Neutrophil (primary cell): Measurements from ENCODE around the gene GPR68.
"Not testable (repeated sequence)": the region's sequence is repeated elsewhere in the genome, so short reads cannot be mapped to it uniquely, and the experiment has no call there.

ENCODE experiments used
- H3K27ac ChIP-seq: fragments of 200-600 bp; sonication (generic); 2 replicates; pipeline ENCODE4 v1.5.1; 2016; ENCODE audit warnings: mild to moderate bottlenecking, moderate library complexity
- H3K27me3 ChIP-seq: fragments of 200-600 bp; sonication (generic); 2 replicates; pipeline ENCODE4 v1.6.0; 2016; ENCODE audit warnings: mild to moderate bottlenecking
- H3K36me3 ChIP-seq: fragments of 200-600 bp; sonication (generic); 2 replicates; pipeline ENCODE4 v1.5.1; 2017
- H3K4me1 ChIP-seq, 2 experiments: fragments of 200-600 bp in 1 of 2; sonication (generic) in 1 of 2; 1 replicate in 1 of 2; 2 replicates in 1 of 2; pipeline versions ENCODE4 v1.5.1 to v1.6.1; 2013 to 2016; ENCODE audit warnings: low read depth in 1 of 2, low read length in 1 of 2, mild to moderate bottlenecking in 1 of 2, moderate library complexity in 1 of 2; ENCODE audit not compliant: control insufficient read depth in 1 of 2, insufficient read depth in 1 of 2
- H3K4me3 ChIP-seq, 2 experiments: fragments of 200-600 bp in 1 of 2; sonication (generic) in 1 of 2; 1 replicate in 1 of 2; 2 replicates in 1 of 2; pipeline ENCODE4 v1.5.1; 2013 to 2016; ENCODE audit warnings: low read depth in 1 of 2, low read length in 1 of 2, mild to moderate bottlenecking in 1 of 2, moderate library complexity in 1 of 2
- H3K9me3 ChIP-seq: fragments of 200-600 bp; sonication (generic); 2 replicates; pipeline ENCODE4 v1.5.1; 2016
- TF ChIP-seq, protein P1 (sequence below): fragments of 200-600 bp; sonication (generic); IDR thresholded peaks from 2 replicates; pipeline ENCODE4 v1.5.1; 2016; ENCODE audit warnings: antibody characterized with exemption

GPR68 gene

DNA sequence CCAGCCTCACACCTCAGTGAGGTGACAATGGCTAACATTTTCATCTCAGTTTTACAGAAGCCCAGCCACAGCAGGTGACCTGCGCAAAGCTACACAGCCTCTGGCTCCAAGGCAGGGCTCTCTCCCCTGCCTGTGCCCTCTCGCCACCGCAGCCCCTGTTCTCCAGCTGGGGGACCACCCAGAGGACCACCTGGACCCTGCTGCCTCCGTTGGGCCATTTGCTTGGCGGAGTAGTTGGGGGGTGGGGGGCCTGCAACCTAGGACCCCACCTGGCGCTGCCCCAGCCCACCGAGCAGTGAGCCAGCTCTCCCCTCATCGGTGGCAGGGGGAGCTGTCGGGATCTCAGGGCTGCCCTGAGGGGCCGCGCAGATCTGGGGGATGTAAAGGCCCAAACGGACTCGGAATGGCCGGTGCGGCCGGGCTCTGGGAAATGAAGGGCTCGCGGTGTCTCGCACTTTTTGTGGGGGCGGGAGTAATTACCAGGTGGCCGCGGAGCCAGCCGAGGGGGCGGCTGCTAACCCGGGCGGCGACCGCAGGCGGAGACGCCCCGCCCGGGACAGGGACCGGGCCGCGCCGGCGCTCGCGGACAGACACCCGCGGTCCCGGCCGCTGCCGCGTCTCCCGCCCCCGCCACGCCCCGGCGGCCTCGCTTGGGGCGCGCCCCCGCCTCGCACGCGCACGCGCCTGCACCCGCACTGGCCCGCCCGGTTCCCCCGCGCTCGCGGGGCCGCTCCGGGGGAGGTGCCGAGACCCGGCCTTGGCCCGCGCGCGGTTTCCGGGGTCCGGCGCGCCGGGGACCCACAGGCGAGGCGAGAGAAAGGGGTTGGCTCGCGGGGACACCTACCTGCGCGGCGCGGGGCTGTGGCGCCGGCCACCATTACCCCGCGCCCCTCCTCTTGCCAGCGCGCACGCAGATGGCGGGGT is 8.6 kb upstream of the GPR68 start:
- Histone ChIP-seq H3K4me1 (peaks cover 62 to 63% of the 10 kb centered on the region in 2 experiments), H3K27ac (peak overlapping the region; percentile 70)
- TF ChIP-seq, protein P1, sequence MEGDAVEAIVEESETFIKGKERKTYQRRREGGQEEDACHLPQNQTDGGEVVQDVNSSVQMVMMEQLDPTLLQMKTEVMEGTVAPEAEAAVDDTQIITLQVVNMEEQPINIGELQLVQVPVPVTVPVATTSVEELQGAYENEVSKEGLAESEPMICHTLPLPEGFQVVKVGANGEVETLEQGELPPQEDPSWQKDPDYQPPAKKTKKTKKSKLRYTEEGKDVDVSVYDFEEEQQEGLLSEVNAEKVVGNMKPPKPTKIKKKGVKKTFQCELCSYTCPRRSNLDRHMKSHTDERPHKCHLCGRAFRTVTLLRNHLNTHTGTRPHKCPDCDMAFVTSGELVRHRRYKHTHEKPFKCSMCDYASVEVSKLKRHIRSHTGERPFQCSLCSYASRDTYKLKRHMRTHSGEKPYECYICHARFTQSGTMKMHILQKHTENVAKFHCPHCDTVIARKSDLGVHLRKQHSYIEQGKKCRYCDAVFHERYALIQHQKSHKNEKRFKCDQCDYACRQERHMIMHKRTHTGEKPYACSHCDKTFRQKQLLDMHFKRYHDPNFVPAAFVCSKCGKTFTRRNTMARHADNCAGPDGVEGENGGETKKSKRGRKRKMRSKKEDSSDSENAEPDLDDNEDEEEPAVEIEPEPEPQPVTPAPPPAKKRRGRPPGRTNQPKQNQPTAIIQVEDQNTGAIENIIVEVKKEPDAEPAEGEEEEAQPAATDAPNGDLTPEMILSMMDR, result no peak

DNA sequence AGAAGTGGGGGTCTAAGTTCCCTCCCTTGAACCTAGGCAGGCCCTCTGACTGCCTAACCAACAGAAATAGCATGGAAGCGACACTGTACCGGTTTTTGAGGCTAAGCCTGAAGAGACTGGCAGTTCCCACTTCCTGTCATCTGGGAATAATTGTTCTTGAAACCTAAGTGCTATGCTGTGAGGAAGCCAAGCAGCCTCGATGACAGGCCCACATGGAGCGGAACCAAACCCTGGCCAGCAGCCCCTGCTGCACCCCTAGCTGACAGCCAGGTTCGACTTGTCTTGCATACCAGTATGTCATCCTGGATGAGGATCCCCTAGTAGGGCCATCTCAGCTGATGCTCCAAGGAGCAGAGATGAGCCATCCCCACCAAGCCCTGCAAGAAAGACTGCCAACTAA is 6.4 kb upstream of the GPR68 start:
- TF ChIP-seq, protein P1, result no peak
- Histone ChIP-seq H3K27me3 (peaks cover 2% of the 10 kb centered on the region), H3K4me3 (peak overlapping the region in 1 of 2 experiments; percentile 47), H3K9me3 (no peaks in the 10 kb centered on the region), H3K27ac (peak overlapping the region; percentile 90), H3K36me3 (no peaks in the 10 kb centered on the region), H3K4me1 (peaks cover 57 to 62% of the 10 kb centered on the region in 2 experiments)

More for the DNA sequence above, 8.6 kb upstream of the GPR68 start:
- Histone ChIP-seq H3K27me3 (peaks cover 24% of the 10 kb centered on the region), H3K9me3 (no peaks in the 10 kb centered on the region), H3K4me3 (peak overlapping the region; percentile 65 to 66), H3K36me3 (no peaks in the 10 kb centered on the region)

DNA sequence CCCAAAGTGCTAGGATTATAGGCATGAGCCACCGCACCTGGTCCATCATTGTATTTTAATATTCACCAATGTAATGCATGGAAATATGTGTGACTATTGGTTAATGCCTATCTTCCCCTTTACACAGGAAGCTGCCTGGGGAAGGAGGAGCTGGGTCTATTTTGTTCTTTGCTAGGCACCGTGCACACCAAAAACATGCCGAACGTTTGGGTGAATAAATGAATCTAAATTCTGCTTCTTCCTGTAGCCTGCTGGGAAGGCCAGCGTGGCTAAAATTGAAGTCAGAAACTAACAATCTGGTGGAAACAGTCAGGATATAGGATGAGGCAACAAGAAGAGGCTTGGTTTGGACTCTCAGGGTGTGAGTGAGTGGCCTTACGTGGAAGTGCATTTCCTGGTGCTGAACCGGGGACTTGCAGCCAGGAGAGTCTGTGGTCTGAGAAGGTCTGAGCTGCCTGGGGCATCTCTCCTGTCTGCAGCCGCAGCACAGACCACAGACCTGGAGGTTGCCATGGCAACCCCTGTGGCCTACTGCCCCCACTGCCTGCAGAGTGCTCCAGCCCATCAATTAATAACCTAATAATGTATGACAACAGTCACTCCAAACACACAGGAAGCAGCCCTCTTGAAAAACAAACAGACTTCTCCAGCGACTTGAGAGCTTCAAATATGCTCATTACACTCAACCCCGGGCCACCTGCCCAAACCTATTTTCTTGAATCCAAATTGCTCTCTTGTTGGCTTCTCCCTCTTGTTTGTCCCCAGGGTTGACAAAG is 5.5 kb upstream of the GPR68 start:
- TF ChIP-seq, protein P1, result peak; percentile 24

DNA sequence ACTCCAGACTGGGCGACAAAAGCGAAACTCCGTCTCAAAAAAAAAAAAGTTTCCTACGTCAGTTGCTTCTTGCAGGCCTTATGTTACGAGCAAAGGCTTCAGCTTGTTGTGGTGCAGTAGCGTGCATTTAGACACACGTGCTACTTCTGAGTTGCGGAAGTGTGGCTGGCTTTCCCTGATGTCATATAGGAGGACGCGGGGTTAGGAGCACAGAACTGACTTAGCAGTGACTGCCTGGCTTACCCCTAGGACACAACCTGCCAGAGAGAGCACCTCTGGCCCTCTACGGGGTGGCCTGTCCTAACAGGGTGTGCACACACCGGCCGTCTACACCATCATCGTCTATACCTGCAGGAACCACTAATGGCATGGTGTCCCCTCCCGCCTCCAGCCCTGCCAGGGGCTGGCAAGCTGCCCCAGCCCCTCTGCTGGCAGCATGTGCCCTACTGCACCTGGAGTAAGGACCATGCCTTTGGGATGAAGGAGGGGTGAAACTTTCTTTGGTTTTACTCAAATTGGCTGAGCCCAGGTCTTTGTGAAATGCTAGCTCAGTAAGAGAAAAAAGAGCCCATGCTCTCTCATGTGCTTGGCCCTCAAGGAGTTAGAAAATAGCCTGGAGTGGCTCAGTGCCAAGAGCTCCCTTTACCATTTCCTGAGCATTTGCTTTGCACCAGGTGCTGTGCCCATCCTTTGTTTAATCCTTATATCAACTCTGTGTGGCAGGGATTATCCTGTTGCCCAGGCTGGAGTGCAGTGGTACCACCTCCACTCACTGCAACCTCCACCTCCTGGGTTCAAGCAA is 1.7 kb upstream of the GPR68 start:
- Histone ChIP-seq H3K27me3 (no peaks in the 10 kb centered on the region), H3K27ac (no peak overlapping the region), H3K9me3 (no peaks in the 10 kb centered on the region), H3K36me3 (no peaks in the 10 kb centered on the region), H3K4me3 (no peak overlapping the region), H3K4me1 (peaks cover 70 to 73% of the 10 kb centered on the region in 2 experiments)
- TF ChIP-seq, protein P1, result no peak

More for the DNA sequence above, 5.5 kb upstream of the GPR68 start:
- Histone ChIP-seq H3K27ac (peak overlapping the region; percentile 90), H3K9me3 (no peaks in the 10 kb centered on the region), H3K4me3 (peak overlapping the region in 1 of 2 experiments; percentile 47), H3K4me1 (peaks cover 62 to 69% of the 10 kb centered on the region in 2 experiments), H3K36me3 (no peaks in the 10 kb centered on the region), H3K27me3 (no peaks in the 10 kb centered on the region)

DNA sequence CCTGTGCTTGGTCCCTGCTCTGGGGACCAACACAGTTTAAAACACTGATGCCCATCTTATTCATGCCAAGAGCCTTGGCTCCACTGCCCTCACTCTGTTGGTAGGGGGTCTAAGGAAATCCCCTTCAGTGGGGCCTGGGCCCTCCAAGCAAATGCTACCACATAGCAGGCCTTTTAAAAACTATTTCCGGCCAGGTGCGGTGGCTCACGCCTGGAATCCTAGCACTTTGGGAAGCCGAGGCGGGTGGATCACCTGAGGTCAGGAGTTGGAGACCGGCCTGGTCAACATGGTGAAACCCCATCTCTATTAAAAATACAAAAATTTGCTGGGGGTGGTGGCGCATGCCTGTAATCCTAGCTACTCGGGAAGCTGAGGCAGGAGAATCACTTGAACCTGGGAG is 1.1 kb upstream of the GPR68 start:
- not testable (repeated sequence) for H3K9me3 ChIP-seq, H3K27ac ChIP-seq, H3K36me3 ChIP-seq, H3K27me3 ChIP-seq, H3K4me3 ChIP-seq
- H3K4me1 ChIP-seq, result peaks cover 70 to 73% of the 10 kb centered on the region in 2 experiments
